Dendritic cell treated with granulocyte-macrophage colony-stimulating factor and Interleukin-4, amounts not matched to agents 40 ng/mL and 50 ng/mL, for 4 days (primary cell): ENCODE data around the gene TNFRSF1A.

ENCODE experiments used
- H3K27ac Mint-ChIP-seq: one replicate; pipeline ENCODE4 v1.8.0; 2022; ENCODE audit warnings: mild to moderate bottlenecking, mixed read lengths
- H3K27me3 Mint-ChIP-seq: one replicate; pipeline ENCODE4 v1.8.0; 2022; ENCODE audit warnings: mild to moderate bottlenecking, mixed read lengths
- H3K36me3 Mint-ChIP-seq: one replicate; pipeline ENCODE4 v1.8.0; 2022; ENCODE audit warnings: low read depth, mixed read lengths
- H3K4me1 Mint-ChIP-seq: one replicate; pipeline ENCODE4 v1.8.0; 2022; ENCODE audit warnings: low read depth, mixed read lengths
- H3K4me3 Mint-ChIP-seq: one replicate; pipeline ENCODE4 v1.8.0; 2022; ENCODE audit warnings: mild to moderate bottlenecking, moderate library complexity, mixed read lengths
- H3K9me3 Mint-ChIP-seq: one replicate; pipeline ENCODE4 v1.8.0; 2022; ENCODE audit warnings: mixed read lengths
- intact Hi-C: fragments of 100-400 bp; cut with micrococcal nuclease; formaldehyde crosslinking; loops from one replicate; pipeline ENCODE4 v1.15.0; 2022

Gene TNFRSF1A

GRCh38 chr12:6341417-6342139 lies at the start of gene TNFRSF1A:
Gene TNFRSF1A (minus strand): TSS chr12:6342076. CDS start chr12:6341814, 262 bp downstream.
- Mint-ChIP-seq H3K4me3 (peak within 1 kb of the TSS; percentile 39), H3K4me1 (peaks cover 43% of the 10 kb centered on the region), H3K9me3 (no peaks in the 10 kb centered on the region), H3K27me3 (no peaks in the 10 kb centered on the region), H3K36me3 (no peaks in the 10 kb centered on the region), H3K27ac (no peak within 1 kb of the TSS)
- intact Hi-C loops: no loop called here

GRCh38 chr12:6391013-6391412 lies 49.1 kb upstream of the TNFRSF1A start:
- H3K4me1 Mint-ChIP-seq: peaks cover 89% of the 10 kb centered on the region
- peak overlapping the region; percentile 38 for H3K27ac Mint-ChIP-seq
- intact Hi-C loops: no loop called here
- H3K27me3 Mint-ChIP-seq: no peaks in the 10 kb centered on the region
- H3K4me3 Mint-ChIP-seq: no peak overlapping the region
- H3K9me3 Mint-ChIP-seq: no peaks in the 10 kb centered on the region
- H3K36me3 Mint-ChIP-seq: peaks cover 76% of the 10 kb centered on the region

DNA sequence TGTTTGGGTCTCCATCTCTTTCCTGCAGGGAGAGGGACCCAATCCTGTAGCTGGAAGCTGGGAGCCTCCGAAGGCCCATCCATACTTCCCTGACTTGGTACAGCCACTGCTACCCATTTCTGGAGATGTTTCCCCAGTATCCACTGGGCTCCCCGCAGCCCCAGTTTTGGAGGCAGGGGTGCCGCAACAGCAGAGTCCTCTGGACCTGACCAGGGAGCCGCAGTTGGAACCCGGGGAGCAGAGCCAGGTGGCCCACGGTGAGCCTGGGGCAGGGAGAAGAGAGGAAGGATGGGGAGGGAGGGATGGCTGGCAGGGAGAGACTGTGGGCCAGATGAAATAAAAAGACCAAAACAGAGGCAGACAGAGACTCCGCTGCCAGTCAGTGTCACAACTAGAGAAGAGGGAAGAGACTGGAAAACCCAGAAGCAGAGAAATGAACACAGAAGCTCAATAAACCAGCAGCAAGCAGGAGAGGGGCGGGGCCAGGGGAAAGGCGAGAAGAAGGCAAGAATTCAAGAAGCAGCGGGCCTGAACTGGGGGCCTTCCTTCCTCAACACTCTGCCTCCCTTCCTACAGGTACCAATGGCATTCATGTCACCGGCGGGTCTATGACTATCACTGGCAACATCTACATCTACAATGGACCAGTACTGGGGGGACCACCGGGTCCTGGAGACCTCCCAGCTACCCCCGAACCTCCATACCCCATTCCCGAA lies 48.4 kb upstream of the TNFRSF1A start:
- H3K4me3 Mint-ChIP-seq: no peak overlapping the region
- H3K9me3 Mint-ChIP-seq: no peaks in the 10 kb centered on the region
- peak overlapping the region; percentile 38 for H3K27ac Mint-ChIP-seq
- H3K4me1 Mint-ChIP-seq: peaks cover 93% of the 10 kb centered on the region
- peaks cover 76% of the 10 kb centered on the region for H3K36me3 Mint-ChIP-seq
- intact Hi-C loops: no loop called here
- H3K27me3 Mint-ChIP-seq: no peaks in the 10 kb centered on the region

DNA sequence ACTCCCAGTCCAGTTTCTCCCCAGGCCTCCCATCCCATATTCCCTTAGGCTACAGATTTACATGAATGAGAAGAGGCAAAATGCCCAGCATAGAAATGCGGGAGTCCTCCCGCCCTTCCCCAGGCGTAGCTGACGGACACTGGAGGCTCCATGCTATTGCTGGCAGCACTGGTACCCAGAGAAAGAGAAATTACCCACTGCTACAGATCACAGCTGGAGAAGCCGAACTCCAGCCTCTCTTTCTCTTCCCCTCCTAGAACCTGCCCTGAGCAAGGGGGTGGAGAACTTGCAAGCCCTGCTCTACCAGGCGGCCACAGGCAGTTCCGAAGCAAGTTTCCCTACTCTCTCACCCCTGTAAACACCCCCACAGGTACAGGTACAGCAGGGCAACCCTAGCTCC lies 45.7 kb upstream of the TNFRSF1A start:
- no peak overlapping the region for H3K4me3 Mint-ChIP-seq
- H3K9me3 Mint-ChIP-seq: no peaks in the 10 kb centered on the region

GRCh38 chr12:6386491-6386890 lies 44.6 kb upstream of the TNFRSF1A start:
- H3K9me3 Mint-ChIP-seq: no peaks in the 10 kb centered on the region
- H3K4me1 Mint-ChIP-seq: peaks cover 91% of the 10 kb centered on the region
- peaks cover 73% of the 10 kb centered on the region for H3K36me3 Mint-ChIP-seq
- H3K27ac Mint-ChIP-seq: no peak overlapping the region
- H3K4me3 Mint-ChIP-seq: peak overlapping the region; percentile 93
- no peaks in the 10 kb centered on the region for H3K27me3 Mint-ChIP-seq
- intact Hi-C loops: no loop called here

More for the DNA sequence above, 45.7 kb upstream of the TNFRSF1A start:
- H3K27ac Mint-ChIP-seq: peak overlapping the region; percentile 42
- peaks cover 84% of the 10 kb centered on the region for H3K36me3 Mint-ChIP-seq
- intact Hi-C loops: no loop called here
- peaks cover 93% of the 10 kb centered on the region for H3K4me1 Mint-ChIP-seq
- H3K27me3 Mint-ChIP-seq: no peaks in the 10 kb centered on the region

DNA sequence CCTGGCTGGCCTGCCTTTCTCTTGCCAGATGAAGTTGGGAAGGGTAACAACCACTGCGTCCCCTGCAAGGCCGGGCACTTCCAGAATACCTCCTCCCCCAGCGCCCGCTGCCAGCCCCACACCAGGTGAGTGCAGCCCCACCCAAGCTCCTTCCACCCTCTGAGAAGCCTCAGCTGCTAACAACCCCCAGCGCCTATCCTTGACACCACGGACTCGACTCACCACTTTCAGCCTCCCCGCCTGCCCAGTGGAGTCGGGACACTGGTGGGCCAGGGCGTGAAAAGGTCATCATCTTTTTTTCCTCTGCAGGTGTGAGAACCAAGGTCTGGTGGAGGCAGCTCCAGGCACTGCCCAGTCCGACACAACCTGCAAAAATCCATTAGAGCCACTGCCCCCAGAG lies 44.2 kb upstream of the TNFRSF1A start:
- Mint-ChIP-seq H3K36me3 (peaks cover 69% of the 10 kb centered on the region), H3K27me3 (no peaks in the 10 kb centered on the region), H3K27ac (peak overlapping the region; percentile 97), H3K9me3 (no peaks in the 10 kb centered on the region), H3K4me1 (peaks cover 91% of the 10 kb centered on the region), H3K4me3 (peak overlapping the region; percentile 93)
- intact Hi-C loops: no loop called here

DNA sequence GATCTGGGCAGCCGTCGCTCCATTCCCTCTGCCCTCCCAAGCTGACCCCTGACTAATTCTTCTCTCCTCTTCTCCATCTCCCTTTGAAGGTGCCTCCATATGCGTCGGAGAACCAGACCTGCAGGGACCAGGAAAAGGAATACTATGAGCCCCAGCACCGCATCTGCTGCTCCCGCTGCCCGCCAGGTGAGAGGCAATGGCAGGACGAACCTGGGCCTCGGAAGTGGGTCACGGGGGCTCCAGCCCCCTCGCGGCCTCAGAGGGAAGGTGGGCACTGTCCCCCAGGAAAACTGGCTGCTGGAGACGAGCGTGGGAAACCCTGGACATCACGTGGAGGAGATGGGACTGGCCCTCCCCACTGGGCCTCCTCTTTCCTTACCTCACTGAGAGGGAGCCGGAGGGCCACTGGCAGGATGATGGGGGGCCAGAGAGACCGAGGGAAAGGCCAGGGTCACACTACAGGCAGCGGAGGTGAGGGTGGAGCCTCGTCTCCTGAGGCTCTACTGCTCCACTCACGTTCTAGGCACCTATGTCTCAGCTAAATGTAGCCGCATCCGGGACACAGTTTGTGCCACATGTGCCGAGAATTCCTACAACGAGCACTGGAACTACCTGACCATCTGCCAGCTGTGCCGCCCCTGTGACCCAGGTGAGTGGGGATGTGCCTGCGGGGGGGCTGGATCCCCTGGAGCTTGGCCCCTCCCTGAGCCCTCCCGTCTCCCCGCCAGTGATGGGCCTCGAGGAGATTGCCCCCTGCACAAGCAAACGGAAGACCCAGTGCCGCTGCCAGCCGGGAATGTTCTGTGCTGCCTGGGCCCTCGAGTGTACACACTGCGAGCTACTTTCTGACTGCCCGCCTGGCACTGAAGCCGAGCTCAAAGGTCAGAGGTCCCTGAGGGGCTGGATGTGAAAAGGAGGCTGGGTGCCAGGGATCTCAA lies 42.9 kb upstream of the TNFRSF1A start:
- Mint-ChIP-seq H3K27ac (peak overlapping the region; percentile 97), H3K4me1 (peaks cover 92% of the 10 kb centered on the region), H3K9me3 (no peaks in the 10 kb centered on the region), H3K36me3 (peaks cover 56% of the 10 kb centered on the region), H3K4me3 (peak overlapping the region; percentile 93), H3K27me3 (no peaks in the 10 kb centered on the region)
- intact Hi-C loops: no loop called here

GRCh38 chr12:6383572-6384498 lies 42.0 kb upstream of the TNFRSF1A start, which contains the start of gene LTBR:
Gene LTBR (plus strand): TSS chr12:6384162. CDS start chr12:6384359, 197 bp downstream.
- peaks cover 47% of the 10 kb centered on the region for H3K36me3 Mint-ChIP-seq
- peak within 1 kb of the TSS; percentile 97 for H3K27ac Mint-ChIP-seq
- no peaks in the 10 kb centered on the region for H3K9me3 Mint-ChIP-seq
- H3K4me3 Mint-ChIP-seq: peak within 1 kb of the TSS; percentile 93
- peaks cover 92% of the 10 kb centered on the region for H3K4me1 Mint-ChIP-seq
- intact Hi-C loops: no loop called here
- no peaks in the 10 kb centered on the region for H3K27me3 Mint-ChIP-seq

- Mint-ChIP-seq H3K36me3 (peaks cover 38% of the 10 kb centered on the region), H3K9me3 (no peaks in the 10 kb centered on the region), H3K4me1 (peaks cover 91% of the 10 kb centered on the region), H3K27me3 (no peaks in the 10 kb centered on the region), H3K4me3 (peak overlapping the region; percentile 93), H3K27ac (peak overlapping the region; percentile 97)
- intact Hi-C loops: no loop called here
These were observed 41.1 kb upstream of the TNFRSF1A start for GRCh38 chr12:6382982-6383381.

- H3K4me3 Mint-ChIP-seq: no peak overlapping the region
- peak overlapping the region; percentile 97 for H3K27ac Mint-ChIP-seq
- peaks cover 91% of the 10 kb centered on the region for H3K4me1 Mint-ChIP-seq
- intact Hi-C loops: no loop called here
- H3K9me3 Mint-ChIP-seq: no peaks in the 10 kb centered on the region
- H3K27me3 Mint-ChIP-seq: no peaks in the 10 kb centered on the region
- peaks cover 32% of the 10 kb centered on the region for H3K36me3 Mint-ChIP-seq
These were observed 40.5 kb upstream of the TNFRSF1A start for GRCh38 chr12:6382371-6382770.

GRCh38 chr12:6380141-6381121 lies 38.6 kb upstream of the TNFRSF1A start:
- no peaks in the 10 kb centered on the region for H3K9me3 Mint-ChIP-seq
- peak overlapping the region; percentile 42 for H3K27ac Mint-ChIP-seq
- H3K4me3 Mint-ChIP-seq: no peak overlapping the region
- H3K4me1 Mint-ChIP-seq: peaks cover 90% of the 10 kb centered on the region
- no peaks in the 10 kb centered on the region for H3K27me3 Mint-ChIP-seq
- H3K36me3 Mint-ChIP-seq: peaks cover 12% of the 10 kb centered on the region
- intact Hi-C loops: no loop called here
